Measurements from ENCODE around the gene NIP7. TPM values are rescaled to one million over a fixed set of nuclear protein-coding genes. Genes with fewer than 3 reads are reported as not detected.

NIP7 gene
- polyA plus RNA-seq, 1 donor (not counting 4 experiments of a cell fraction or from before 2014, with no cell fraction given) = 31.3 TPM

DNA sequence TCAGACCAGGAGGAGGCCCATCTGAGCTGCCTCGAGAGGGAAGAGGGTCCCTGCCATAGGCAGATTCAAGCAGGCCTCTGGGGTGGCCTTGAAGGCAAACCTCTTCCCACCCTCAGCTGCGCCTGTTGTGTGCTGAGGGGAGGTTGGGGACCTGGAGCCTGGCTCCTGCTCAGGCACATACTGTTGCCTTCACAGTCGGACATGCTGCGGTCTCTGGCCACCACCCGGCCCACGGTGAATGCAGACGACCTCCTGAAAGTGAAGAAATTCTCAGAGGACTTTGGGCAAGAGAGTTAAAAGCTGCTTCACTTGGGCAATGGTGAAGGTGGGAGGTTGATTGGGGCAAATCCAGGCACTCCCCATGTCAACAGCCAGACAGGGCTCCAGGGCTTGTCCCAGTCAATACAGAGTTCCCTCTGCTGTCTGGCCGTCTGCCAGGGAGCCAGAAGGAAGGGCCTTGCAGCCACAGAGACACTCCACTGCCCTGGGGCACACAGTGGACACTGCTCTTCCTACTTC is 15.5 kb upstream of the NIP7 start:
- Histone ChIP-seq H4K20me1 (ENCODE audit: control insufficient read depth, extremely low read depth, insufficient read depth, low read length) (peaks cover 12% of the 10 kb centered on the region), H3K36me3 (ENCODE audit: control insufficient read depth in 2 of 2, extremely low read depth in 1 of 2, insufficient read depth in 2 of 2, low read length in 2 of 2) (peaks cover 45 to 67% of the 10 kb centered on the region in 2 experiments), H3K27me3 (ENCODE audit: control insufficient read depth, extremely low read depth, insufficient read depth, low read length) (no peaks in the 10 kb centered on the region), H3K4me2 (ENCODE audit: control insufficient read depth, extremely low read depth, insufficient read depth, low read depth, low read length) (no peak overlapping the region), H3K4me1 (ENCODE audit: control insufficient read depth, extremely low read depth, insufficient read depth, low read length) (peaks cover 10% of the 10 kb centered on the region), H3K9me3 (ENCODE audit: control insufficient read depth, low read depth, low read length) (no peaks in the 10 kb centered on the region), H3K9ac (ENCODE audit: control insufficient read depth, extremely low read depth, insufficient read depth, low read length) (no peak overlapping the region), H3K4me3 (ENCODE audit: control insufficient read depth in 2 of 3, extremely low read depth in 1 of 3, insufficient read depth in 2 of 3, low read depth in 1 of 3, low read length in 3 of 3) (no peak overlapping the region), H3K79me2 (ENCODE audit: control insufficient read depth, insufficient read depth, low read length) (peaks cover 69% of the 10 kb centered on the region), H2AFZ (ENCODE audit: control insufficient read depth, low read length) (no peak overlapping the region), H3K9me1 (ENCODE audit: control insufficient read depth, extremely low read depth, insufficient read depth, low read length) (no peaks in the 10 kb centered on the region), H3K27ac (ENCODE audit: control insufficient read depth, insufficient read depth, low read length) (no peak overlapping the region)
- no peak for TF ChIP-seq EZH2 (IDR thresholded peaks at IDR 0.05; ENCODE audit: low read length)
- TF ChIP-seq, protein P1, sequence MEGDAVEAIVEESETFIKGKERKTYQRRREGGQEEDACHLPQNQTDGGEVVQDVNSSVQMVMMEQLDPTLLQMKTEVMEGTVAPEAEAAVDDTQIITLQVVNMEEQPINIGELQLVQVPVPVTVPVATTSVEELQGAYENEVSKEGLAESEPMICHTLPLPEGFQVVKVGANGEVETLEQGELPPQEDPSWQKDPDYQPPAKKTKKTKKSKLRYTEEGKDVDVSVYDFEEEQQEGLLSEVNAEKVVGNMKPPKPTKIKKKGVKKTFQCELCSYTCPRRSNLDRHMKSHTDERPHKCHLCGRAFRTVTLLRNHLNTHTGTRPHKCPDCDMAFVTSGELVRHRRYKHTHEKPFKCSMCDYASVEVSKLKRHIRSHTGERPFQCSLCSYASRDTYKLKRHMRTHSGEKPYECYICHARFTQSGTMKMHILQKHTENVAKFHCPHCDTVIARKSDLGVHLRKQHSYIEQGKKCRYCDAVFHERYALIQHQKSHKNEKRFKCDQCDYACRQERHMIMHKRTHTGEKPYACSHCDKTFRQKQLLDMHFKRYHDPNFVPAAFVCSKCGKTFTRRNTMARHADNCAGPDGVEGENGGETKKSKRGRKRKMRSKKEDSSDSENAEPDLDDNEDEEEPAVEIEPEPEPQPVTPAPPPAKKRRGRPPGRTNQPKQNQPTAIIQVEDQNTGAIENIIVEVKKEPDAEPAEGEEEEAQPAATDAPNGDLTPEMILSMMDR (optimal IDR thresholded peaks at IDR 0.05 in 1 of 3, IDR thresholded peaks at IDR 0.05 in 1 of 3, conservative IDR thresholded peaks at IDR 0.05 in 1 of 3; ENCODE audit: extremely low read depth in 1 of 3, insufficient read depth in 2 of 3, low read length in 3 of 3) = no peak
- dilution Hi-C loops (cut with MboI; ENCODE audit: extremely low pct_ligation_motif_present, low sequenced_read_pairs) = no loop called here
- FAIRE-seq (no peak), DNase-seq (ENCODE audit: low read depth, low spot score) (no peak)

DNA sequence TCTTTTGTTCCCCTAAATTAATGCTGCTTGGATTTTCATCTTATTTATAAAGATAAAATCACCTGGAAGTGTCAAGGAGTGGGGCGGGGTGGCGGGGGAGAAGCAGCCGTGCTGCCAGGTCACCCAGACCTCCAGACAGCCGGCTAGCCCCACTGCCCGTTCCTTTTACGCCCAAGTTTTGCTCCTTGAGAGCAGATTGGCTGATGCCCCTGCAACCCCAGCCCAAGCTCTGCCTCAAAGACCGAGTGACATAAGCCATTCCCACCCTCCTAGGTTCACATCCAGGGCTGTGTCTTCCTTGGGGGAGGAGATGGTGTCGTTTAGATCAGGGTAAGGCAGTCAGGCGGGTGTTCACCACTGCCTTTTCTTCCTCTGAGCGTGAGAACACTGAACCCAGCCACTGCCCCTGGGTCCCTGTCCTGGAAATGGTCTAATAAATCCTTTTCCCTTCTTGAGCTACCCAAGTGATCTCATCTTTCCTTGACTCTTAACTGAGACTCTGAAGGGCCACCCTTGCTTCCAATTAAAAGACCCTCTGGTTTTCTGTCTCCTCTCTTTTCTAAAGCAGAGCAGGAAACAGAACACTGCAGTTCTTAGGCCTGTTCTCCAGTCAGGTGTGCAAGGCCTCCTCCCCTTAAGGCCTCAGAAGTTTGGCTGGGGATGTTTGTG is 14.9 kb upstream of the NIP7 start:
- peaks cover 15% of the 10 kb centered on the region for H3K4me1 ChIP-seq (ENCODE audit: control insufficient read depth, extremely low read depth, insufficient read depth, low read length)
- peaks cover 13% of the 10 kb centered on the region for H4K20me1 ChIP-seq (ENCODE audit: control insufficient read depth, extremely low read depth, insufficient read depth, low read length)
- TF ChIP-seq, protein P1 (optimal IDR thresholded peaks at IDR 0.05 in 1 of 3, IDR thresholded peaks at IDR 0.05 in 1 of 3, conservative IDR thresholded peaks at IDR 0.05 in 1 of 3; ENCODE audit: extremely low read depth in 1 of 3, insufficient read depth in 2 of 3, low read length in 3 of 3) = no peak
- TF ChIP-seq EZH2 (IDR thresholded peaks at IDR 0.05; ENCODE audit: low read length) = no peak
- H3K36me3 ChIP-seq (ENCODE audit: control insufficient read depth in 2 of 2, extremely low read depth in 1 of 2, insufficient read depth in 2 of 2, low read length in 2 of 2) = peaks cover 40 to 60% of the 10 kb centered on the region in 2 experiments
- no peak overlapping the region for H3K4me3 ChIP-seq (ENCODE audit: control insufficient read depth in 2 of 3, extremely low read depth in 1 of 3, insufficient read depth in 2 of 3, low read depth in 1 of 3, low read length in 3 of 3)
- peaks cover 75% of the 10 kb centered on the region for H3K79me2 ChIP-seq (ENCODE audit: control insufficient read depth, insufficient read depth, low read length)
- no peak overlapping the region for H3K27ac ChIP-seq (ENCODE audit: control insufficient read depth, insufficient read depth, low read length)
- DNase-seq (ENCODE audit: low read depth, low spot score) (no peak), FAIRE-seq (no peak)
- H3K9ac ChIP-seq (ENCODE audit: control insufficient read depth, extremely low read depth, insufficient read depth, low read length) = no peak overlapping the region
- H3K4me2 ChIP-seq (ENCODE audit: control insufficient read depth, extremely low read depth, insufficient read depth, low read depth, low read length) = no peak overlapping the region
- H2AFZ ChIP-seq (ENCODE audit: control insufficient read depth, low read length) = no peak overlapping the region
- H3K9me1 ChIP-seq (ENCODE audit: control insufficient read depth, extremely low read depth, insufficient read depth, low read length) = no peaks in the 10 kb centered on the region
- dilution Hi-C loops (cut with MboI; ENCODE audit: extremely low pct_ligation_motif_present, low sequenced_read_pairs) = no loop called here
- no peaks in the 10 kb centered on the region for H3K27me3 ChIP-seq (ENCODE audit: control insufficient read depth, extremely low read depth, insufficient read depth, low read length)
- no peaks in the 10 kb centered on the region for H3K9me3 ChIP-seq (ENCODE audit: control insufficient read depth, low read depth, low read length)
